ENCODE data around the gene MGP. TPM values are rescaled to one million over a fixed set of nuclear protein-coding genes. Genes with fewer than 3 reads are reported as not detected.

The MGP gene
- total RNA-seq, 1 experiment from 2014 or later: 0.72 TPM

DNA sequence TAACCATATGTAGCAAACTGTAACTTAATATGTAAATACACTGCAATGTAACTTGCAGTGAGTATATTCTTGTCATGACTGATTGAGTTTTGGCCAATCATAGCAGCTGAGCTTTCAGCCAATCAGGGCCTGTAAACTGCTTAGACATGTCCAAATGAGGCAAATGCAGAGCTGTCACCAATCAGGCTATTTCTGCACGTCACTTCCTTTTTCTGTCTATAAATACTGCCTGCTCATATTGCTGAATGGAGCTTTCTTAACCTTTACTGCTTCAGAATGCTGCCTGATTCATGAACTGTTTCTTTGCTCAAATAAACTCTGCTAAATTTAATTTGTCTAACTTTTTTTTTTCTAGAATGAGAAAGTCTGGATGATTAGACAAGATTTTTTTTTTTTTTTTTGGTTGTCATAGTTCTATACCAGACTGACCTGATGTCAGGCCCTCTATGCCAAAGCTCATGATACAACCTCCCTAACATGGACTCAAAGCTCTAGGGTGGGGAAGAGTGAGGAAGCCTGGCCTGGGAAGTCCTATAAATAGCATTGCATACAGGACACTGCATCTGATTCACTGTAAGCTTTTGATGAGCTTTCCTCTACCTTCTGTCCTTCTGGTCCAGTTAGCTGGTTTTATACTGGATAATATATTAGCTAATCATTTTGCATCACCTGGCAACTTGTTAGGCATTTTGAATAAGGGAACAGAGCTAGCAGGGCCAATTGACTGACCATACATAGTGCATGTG, 12.0 kb downstream of the MGP start:
- in situ Hi-C loops (cut with HindIII; ENCODE audit: low pct_unique_long_range_greater_than_20kb, low sequenced_read_pairs) (no loop called here), intact Hi-C loops (cut with micrococcal nuclease; ENCODE audit: unreplicated experiment) (no loop called here)
- no peak overlapping the region for H3K27ac ChIP-seq (ENCODE audit: low read length)
- BruUV-seq (replicated peaks): no TSS peak
- no peak for ATAC-seq
- no peaks in the 10 kb centered on the region for H3K27me3 ChIP-seq (ENCODE audit: control insufficient read depth, insufficient read depth, low read length)
- H3K9me3 ChIP-seq (ENCODE audit: control insufficient read depth, insufficient read depth, low read depth, low read length): no peaks in the 10 kb centered on the region
- TF ChIP-seq POLR2AphosphoS5 (IDR thresholded peaks at IDR 0.05; ENCODE audit: low read depth, low read length) (no peak), SIN3A (IDR thresholded peaks at IDR 0.05; ENCODE audit: borderline replicate concordance, insufficient read depth, low read depth, low read length) (no peak), REST (IDR thresholded peaks at IDR 0.05; ENCODE audit: insufficient read depth in 1 of 2, low read depth in 2 of 2, low read length in 1 of 2) (no peak), TCF7L2 (IDR thresholded peaks at IDR 0.05; ENCODE audit: low read depth, low read length) (no peak)
- TF ChIP-seq, protein P1, sequence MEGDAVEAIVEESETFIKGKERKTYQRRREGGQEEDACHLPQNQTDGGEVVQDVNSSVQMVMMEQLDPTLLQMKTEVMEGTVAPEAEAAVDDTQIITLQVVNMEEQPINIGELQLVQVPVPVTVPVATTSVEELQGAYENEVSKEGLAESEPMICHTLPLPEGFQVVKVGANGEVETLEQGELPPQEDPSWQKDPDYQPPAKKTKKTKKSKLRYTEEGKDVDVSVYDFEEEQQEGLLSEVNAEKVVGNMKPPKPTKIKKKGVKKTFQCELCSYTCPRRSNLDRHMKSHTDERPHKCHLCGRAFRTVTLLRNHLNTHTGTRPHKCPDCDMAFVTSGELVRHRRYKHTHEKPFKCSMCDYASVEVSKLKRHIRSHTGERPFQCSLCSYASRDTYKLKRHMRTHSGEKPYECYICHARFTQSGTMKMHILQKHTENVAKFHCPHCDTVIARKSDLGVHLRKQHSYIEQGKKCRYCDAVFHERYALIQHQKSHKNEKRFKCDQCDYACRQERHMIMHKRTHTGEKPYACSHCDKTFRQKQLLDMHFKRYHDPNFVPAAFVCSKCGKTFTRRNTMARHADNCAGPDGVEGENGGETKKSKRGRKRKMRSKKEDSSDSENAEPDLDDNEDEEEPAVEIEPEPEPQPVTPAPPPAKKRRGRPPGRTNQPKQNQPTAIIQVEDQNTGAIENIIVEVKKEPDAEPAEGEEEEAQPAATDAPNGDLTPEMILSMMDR (IDR thresholded peaks at IDR 0.05): no peak
- no peaks in the 10 kb centered on the region for H3K4me1 ChIP-seq (ENCODE audit: control insufficient read depth, insufficient read depth, low read length)
- H3K36me3 ChIP-seq (ENCODE audit: control insufficient read depth, insufficient read depth, low read length): no peaks in the 10 kb centered on the region
- H3K4me3 ChIP-seq (ENCODE audit: low read depth in 2 of 2, low read length in 2 of 2): no peak overlapping the region
- POLR2A ChIA-PET: no interaction called here
- DNase-seq (ENCODE audit: low read depth, low spot score): no peak
- CTCF ChIA-PET: no interaction called here

DNA sequence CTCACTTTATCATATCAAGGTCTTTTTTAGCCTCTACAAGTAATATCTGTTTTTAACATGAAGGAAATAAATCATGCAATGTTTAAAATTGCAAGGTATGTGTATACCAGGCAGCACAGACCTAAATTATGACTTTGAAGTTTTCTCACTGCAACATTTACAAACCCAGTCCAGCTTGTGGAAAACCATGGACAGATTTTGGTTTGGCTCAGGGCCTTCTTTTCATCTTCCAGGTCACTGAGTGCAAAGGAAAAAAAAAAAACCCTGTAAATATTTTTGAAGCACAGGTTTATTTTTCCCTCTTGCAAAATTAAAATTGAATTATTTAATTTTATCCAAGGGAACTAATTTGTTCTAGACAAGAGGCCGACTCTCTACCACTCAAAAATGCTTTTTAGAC, 13.8 kb downstream of the MGP start:
- Histone ChIP-seq H3K36me3 (ENCODE audit: control insufficient read depth, insufficient read depth, low read length) (no peaks in the 10 kb centered on the region), H3K4me3 (ENCODE audit: low read depth in 2 of 2, low read length in 2 of 2) (no peak overlapping the region), H3K27ac (ENCODE audit: low read length) (no peak overlapping the region), H3K4me1 (ENCODE audit: control insufficient read depth, insufficient read depth, low read length) (no peaks in the 10 kb centered on the region), H3K27me3 (ENCODE audit: control insufficient read depth, insufficient read depth, low read length) (no peaks in the 10 kb centered on the region), H3K9me3 (ENCODE audit: control insufficient read depth, insufficient read depth, low read depth, low read length) (no peaks in the 10 kb centered on the region)
- intact Hi-C loops (cut with micrococcal nuclease; ENCODE audit: unreplicated experiment) (no loop called here), in situ Hi-C loops (cut with HindIII; ENCODE audit: low pct_unique_long_range_greater_than_20kb, low sequenced_read_pairs) (no loop called here)
- DNase-seq (ENCODE audit: low read depth, low spot score) (no peak), ATAC-seq (no peak)
- BruUV-seq (replicated peaks): no TSS peak
- ChIA-PET POLR2A (no interaction called here), CTCF (no interaction called here)
- TF ChIP-seq TCF7L2 (IDR thresholded peaks at IDR 0.05; ENCODE audit: low read depth, low read length) (no peak), SIN3A (IDR thresholded peaks at IDR 0.05; ENCODE audit: borderline replicate concordance, insufficient read depth, low read depth, low read length) (no peak), POLR2AphosphoS5 (IDR thresholded peaks at IDR 0.05; ENCODE audit: low read depth, low read length) (no peak), REST (IDR thresholded peaks at IDR 0.05; ENCODE audit: insufficient read depth in 1 of 2, low read depth in 2 of 2, low read length in 1 of 2) (no peak)
- TF ChIP-seq, protein P1 (IDR thresholded peaks at IDR 0.05): no peak

Measured in Panc1 (cell line).